Stimulated activated naive B cell treated with anti-CD40 and anti-IgM and Interleukin-4, amounts not matched to agents 10 μg/mL and 1 μg/mL and 100 μg/mL, for 72 hours (primary cell): ENCODE results near the gene PQBP1.
A peak's percentile ranks its signal among the peaks of the same experiment; 100 is the strongest.

Source experiments
- ATAC-seq, 2 donors: fragments of 150-1000 bp; cut with Tn5 transposase; replicated peaks; 2 replicates each; pipeline ENCODE4 v1.10.0; 2021; ENCODE audit warnings: moderate library complexity in 1 of 2
- DNase-seq: peaks from one replicate; pipeline ENCODE4 v3.0.0; 2021
- H3K27ac Mint-ChIP-seq: one replicate; pipeline ENCODE4 v1.8.0; 2022; ENCODE audit warnings: mild to moderate bottlenecking, mixed read lengths
- H3K27me3 Mint-ChIP-seq, 2 donors: one replicate each; pipeline ENCODE4 v1.8.0; 2022; ENCODE audit warnings: mixed read lengths in 2 of 2
- H3K36me3 Mint-ChIP-seq, 2 donors: one replicate each; pipeline ENCODE4 v1.8.0; 2022; ENCODE audit warnings: mixed read lengths in 2 of 2, mild to moderate bottlenecking in 1 of 2
- H3K4me1 Mint-ChIP-seq, 2 donors: one replicate each; pipeline ENCODE4 v1.8.0; 2022; ENCODE audit warnings: mixed read lengths in 2 of 2, mild to moderate bottlenecking in 1 of 2
- H3K4me3 Mint-ChIP-seq, 2 donors: one replicate each; pipeline ENCODE4 v1.8.0; 2022; ENCODE audit warnings: mild to moderate bottlenecking in 2 of 2, mixed read lengths in 2 of 2, moderate library complexity in 1 of 2
- H3K9me3 Mint-ChIP-seq, 2 donors: one replicate each; pipeline ENCODE4 v1.8.0; 2022; ENCODE audit warnings: mixed read lengths in 2 of 2, mild to moderate bottlenecking in 1 of 2

Gene PQBP1

GRCh38 chrX:48940404-48940955, 42.8 kb downstream of the PQBP1 start:
- no peaks in the 10 kb centered on the region for H3K9me3 Mint-ChIP-seq
- H3K27ac Mint-ChIP-seq: no peak overlapping the region
- DNase-seq (no peak), ATAC-seq (no peak)
- peaks cover 71 to 85% of the 10 kb centered on the region in 2 donors for H3K4me1 Mint-ChIP-seq
- peak overlapping the region in 1 of 2 donors; percentile 56 for H3K4me3 Mint-ChIP-seq
- H3K27me3 Mint-ChIP-seq: no peaks in the 10 kb centered on the region
- H3K36me3 Mint-ChIP-seq: peaks cover 35 to 52% of the 10 kb centered on the region in 2 donors

GRCh38 chrX:48942895-48943294, 45.2 kb downstream of the PQBP1 start:
- peaks cover 33 to 36% of the 10 kb centered on the region in 2 donors for H3K36me3 Mint-ChIP-seq
- no peaks in the 10 kb centered on the region for H3K27me3 Mint-ChIP-seq
- H3K4me3 Mint-ChIP-seq: no peak overlapping the region
- no peaks in the 10 kb centered on the region for H3K9me3 Mint-ChIP-seq
- DNase-seq: no peak
- H3K4me1 Mint-ChIP-seq: peaks cover 57 to 66% of the 10 kb centered on the region in 2 donors
- ATAC-seq: no peak
- H3K27ac Mint-ChIP-seq: peak overlapping the region; percentile 76

- peaks cover 33 to 38% of the 10 kb centered on the region in 2 donors for H3K4me1 Mint-ChIP-seq
- DNase-seq (no peak), ATAC-seq (peak; percentile 49 to 74)
- peak overlapping the region; percentile 22 for H3K27ac Mint-ChIP-seq
- H3K36me3 Mint-ChIP-seq: peaks cover 17 to 21% of the 10 kb centered on the region in 2 donors
- no peak overlapping the region for H3K4me3 Mint-ChIP-seq
- H3K9me3 Mint-ChIP-seq: no peaks in the 10 kb centered on the region
- H3K27me3 Mint-ChIP-seq: no peaks in the 10 kb centered on the region
Observed at GRCh38 chrX:48945517-48946348, 48.0 kb downstream of the PQBP1 start.

GRCh38 chrX:48948589-48948988, 50.9 kb downstream of the PQBP1 start:
- Mint-ChIP-seq H3K4me3 (no peak overlapping the region), H3K9me3 (no peaks in the 10 kb centered on the region), H3K4me1 (peaks cover 24 to 29% of the 10 kb centered on the region in 2 donors), H3K27me3 (no peaks in the 10 kb centered on the region), H3K27ac (no peak overlapping the region), H3K36me3 (peaks cover 6 to 15% of the 10 kb centered on the region in 2 donors)
- DNase-seq (no peak), ATAC-seq (no peak)
